ENCODE data around the gene HOXA5. TPM values are rescaled to one million over a fixed set of nuclear protein-coding genes. Genes with fewer than 3 reads are reported as not detected.

HOXA5 gene
- total RNA-seq, 1 experiment from 2014 or later = not detected

DNA sequence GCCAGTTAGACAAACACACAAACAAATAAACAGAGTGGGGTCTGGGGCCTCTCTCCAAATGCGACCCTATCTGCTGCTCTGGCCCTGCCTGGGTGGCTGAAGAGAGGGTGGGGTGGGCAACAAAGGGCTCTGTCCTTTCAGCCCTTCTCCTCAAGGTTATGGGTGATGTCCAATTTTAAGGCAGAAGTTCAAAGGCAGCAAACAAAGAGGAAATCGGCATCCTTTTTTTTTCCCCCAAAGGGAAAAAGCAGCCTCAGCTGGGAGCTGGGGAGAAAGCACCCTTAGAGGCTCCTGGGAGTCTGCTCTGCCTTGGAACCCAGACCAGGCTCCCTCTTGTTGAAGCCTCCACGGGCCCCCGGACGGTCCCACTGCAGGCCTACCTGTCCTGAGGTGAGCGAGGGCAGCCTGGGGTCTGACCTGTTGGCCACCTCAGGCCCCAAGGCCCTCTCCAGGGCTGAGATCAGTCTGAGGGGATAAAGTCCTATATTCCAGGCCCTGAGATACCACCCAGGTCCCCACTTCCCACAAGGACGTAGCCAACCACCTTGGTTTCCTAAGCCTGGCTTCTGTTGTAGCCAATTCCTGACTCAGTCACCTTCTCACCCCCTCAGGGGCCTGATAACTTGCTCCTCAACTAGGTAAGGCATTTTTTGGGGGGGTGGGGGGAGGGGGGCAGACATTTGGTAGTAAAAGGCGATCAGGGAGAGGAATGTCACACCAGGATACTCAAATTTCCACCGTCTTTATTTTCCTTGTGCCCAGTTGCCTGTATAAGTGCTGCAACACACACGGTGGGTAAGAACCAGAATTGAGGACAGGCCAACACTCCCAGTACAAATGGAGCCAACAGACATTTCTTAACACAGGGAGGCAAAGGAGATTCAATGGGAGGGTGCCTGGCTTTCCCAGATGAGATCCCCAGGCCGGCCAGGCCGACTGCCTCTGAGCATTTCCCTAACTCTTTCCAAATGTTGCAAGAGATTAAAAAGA, 37.2 kb upstream of the HOXA5 start:
- no peaks in the 10 kb centered on the region; a peak in 3 of 7 replicates for H3K36me3 Mint-ChIP-seq (ENCODE audit: insufficient read depth in 1 of 3, low read depth in 3 of 3)
- H3K4me1 Mint-ChIP-seq = peaks cover 7 to 26% of the 10 kb centered on the region in 2 experiments
- H4K5ac ChIP-seq (ENCODE audit: insufficient read length, low read depth, low read length) = no peak overlapping the region
- no peak overlapping the region for H3K27ac ChIP-seq (ENCODE audit: insufficient read length, low read depth, low read length)
- peaks cover 2 to 15% of the 10 kb centered on the region in 2 experiments; a peak in 1 of 5 replicates for H3K9me3 Mint-ChIP-seq
- no peak overlapping the region for H4K8ac ChIP-seq (replicated peaks; ENCODE audit: insufficient read length, low read depth, low read length)
- H3K27me3 Mint-ChIP-seq (ENCODE audit: low read depth) = peaks cover 100% of the 10 kb centered on the region
- H3K18ac ChIP-seq (ENCODE audit: insufficient read length, low read depth, low read length) = no peak overlapping the region
- no peak overlapping the region for H3K27ac Mint-ChIP-seq
- peak; percentile 24 for DNase-seq
- TF ChIP-seq, protein P1, sequence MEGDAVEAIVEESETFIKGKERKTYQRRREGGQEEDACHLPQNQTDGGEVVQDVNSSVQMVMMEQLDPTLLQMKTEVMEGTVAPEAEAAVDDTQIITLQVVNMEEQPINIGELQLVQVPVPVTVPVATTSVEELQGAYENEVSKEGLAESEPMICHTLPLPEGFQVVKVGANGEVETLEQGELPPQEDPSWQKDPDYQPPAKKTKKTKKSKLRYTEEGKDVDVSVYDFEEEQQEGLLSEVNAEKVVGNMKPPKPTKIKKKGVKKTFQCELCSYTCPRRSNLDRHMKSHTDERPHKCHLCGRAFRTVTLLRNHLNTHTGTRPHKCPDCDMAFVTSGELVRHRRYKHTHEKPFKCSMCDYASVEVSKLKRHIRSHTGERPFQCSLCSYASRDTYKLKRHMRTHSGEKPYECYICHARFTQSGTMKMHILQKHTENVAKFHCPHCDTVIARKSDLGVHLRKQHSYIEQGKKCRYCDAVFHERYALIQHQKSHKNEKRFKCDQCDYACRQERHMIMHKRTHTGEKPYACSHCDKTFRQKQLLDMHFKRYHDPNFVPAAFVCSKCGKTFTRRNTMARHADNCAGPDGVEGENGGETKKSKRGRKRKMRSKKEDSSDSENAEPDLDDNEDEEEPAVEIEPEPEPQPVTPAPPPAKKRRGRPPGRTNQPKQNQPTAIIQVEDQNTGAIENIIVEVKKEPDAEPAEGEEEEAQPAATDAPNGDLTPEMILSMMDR (conservative IDR thresholded peaks at IDR 0.05) = no peak
- no peak overlapping the region for H3K23ac ChIP-seq (ENCODE audit: insufficient read length, low read depth, low read length)
- no peak overlapping the region for H3K9ac ChIP-seq (ENCODE audit: extremely low read depth, insufficient read length, low read length)
- no peaks in the 10 kb centered on the region for H3K79me1 ChIP-seq (ENCODE audit: insufficient read depth, low read depth, low read length, poor library complexity, severe bottlenecking)
- H2AK5ac ChIP-seq (ENCODE audit: insufficient read length, low read length) = no peak overlapping the region
- H3K14ac ChIP-seq (ENCODE audit: insufficient read depth, low read length) = no peak overlapping the region
- no peak overlapping the region for H2BK5ac ChIP-seq (ENCODE audit: insufficient read length, low read length)
- no peaks in the 10 kb centered on the region for H3K9me3 ChIP-seq (ENCODE audit: control insufficient read depth, low read depth, low read length)
- peak overlapping the region in 1 of 2 experiments; percentile 45; a peak in 1 of 5 replicates for H3K4me3 Mint-ChIP-seq
- no peak overlapping the region for H3K4ac ChIP-seq (ENCODE audit: low read depth, low read length)
- H3K23me2 ChIP-seq (ENCODE audit: insufficient read length, low read depth, low read length, poor library complexity, severe bottlenecking) = no peaks in the 10 kb centered on the region
- no peak overlapping the region for H3T11ph ChIP-seq (ENCODE audit: low read length)
- no peak overlapping the region for H2BK15ac ChIP-seq (ENCODE audit: low read depth, low read length)
- H2BK120ac ChIP-seq (ENCODE audit: low read depth, low read length, poor library complexity, severe bottlenecking) = no peak overlapping the region
- peaks cover 97% of the 10 kb centered on the region for H3K27me3 ChIP-seq (ENCODE audit: insufficient read depth, low read length)
- no peaks in the 10 kb centered on the region for H4K20me1 ChIP-seq (ENCODE audit: control insufficient read depth, insufficient read depth, insufficient read length)
- H2AFZ ChIP-seq (ENCODE audit: low read length) = no peak overlapping the region
- no peak overlapping the region for H3K4me2 ChIP-seq (ENCODE audit: insufficient read depth, insufficient read length, low read length)
- no peaks in the 10 kb centered on the region for H3K4me1 ChIP-seq (ENCODE audit: insufficient read depth, low read length)
- H2BK12ac ChIP-seq (ENCODE audit: insufficient read length, low read depth, low read length) = no peak overlapping the region
- H3K56ac ChIP-seq (ENCODE audit: insufficient read length, low read depth, low read length) = no peak overlapping the region
- no CpG with 5 or more reads among the region's 12 CpGs for WGBS (ENCODE audit: extremely low coverage, insufficient read length, low lambda C conversion rate)
- no peak overlapping the region for H2BK20ac ChIP-seq (ENCODE audit: low read depth, low read length, poor library complexity, severe bottlenecking)
- no peak overlapping the region for H4K91ac ChIP-seq (ENCODE audit: insufficient read length, low read depth, low read length)
- no peaks in the 10 kb centered on the region for H3K79me2 ChIP-seq (ENCODE audit: insufficient read depth, low read length)

Data from H9 (cell line).